Activated CD4-positive, alpha-beta T cell treated with anti-CD3 and anti-CD28 coated beads, Interleukin-2, Interleukin-6, amounts not matched to agents 100 ng/mL and 50 ng/mL, durations not matched to agents 16 hours and 8 hours (primary cell): ENCODE measurements around the gene FAM81B.
A peak's percentile ranks its signal among the peaks of the same experiment; 100 is the strongest.

ENCODE experiments used
- DNase-seq: peaks from one replicate; pipeline ENCODE4 v3.0.0-alpha.2; 2020

FAM81B gene

DNA sequence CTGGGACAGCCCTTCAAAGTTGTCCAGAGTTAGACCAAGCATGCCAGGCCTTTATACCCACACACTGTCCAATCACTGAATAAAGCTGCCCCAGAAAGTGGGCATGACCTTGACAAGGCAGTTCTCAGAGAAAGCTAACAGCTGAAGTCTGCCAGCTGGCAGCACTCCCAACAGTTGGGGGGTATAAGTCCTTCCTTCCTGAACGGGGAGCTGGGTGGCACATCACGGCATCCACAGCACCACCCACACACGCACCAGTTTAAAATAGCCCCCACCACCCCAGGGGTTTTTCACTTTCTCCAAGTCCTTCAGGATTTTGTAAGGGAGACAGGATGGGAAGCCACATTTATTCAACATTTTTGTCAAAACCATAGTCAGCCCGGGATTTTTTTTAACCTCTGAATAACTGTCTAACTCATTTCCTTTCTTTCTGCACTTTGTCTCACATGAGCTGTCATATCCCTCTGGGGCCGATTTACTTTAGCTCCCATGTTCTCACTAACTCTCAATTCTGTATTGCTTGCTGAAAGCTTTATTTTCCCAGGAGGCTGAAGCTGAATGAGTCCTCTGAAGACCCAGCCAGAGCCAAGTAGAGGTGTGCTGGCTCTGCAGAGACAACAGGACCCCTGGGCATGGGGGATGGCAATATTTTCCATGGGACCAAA lies 15.4 kb downstream of the FAM81B start:
- no peak for DNase-seq

DNA sequence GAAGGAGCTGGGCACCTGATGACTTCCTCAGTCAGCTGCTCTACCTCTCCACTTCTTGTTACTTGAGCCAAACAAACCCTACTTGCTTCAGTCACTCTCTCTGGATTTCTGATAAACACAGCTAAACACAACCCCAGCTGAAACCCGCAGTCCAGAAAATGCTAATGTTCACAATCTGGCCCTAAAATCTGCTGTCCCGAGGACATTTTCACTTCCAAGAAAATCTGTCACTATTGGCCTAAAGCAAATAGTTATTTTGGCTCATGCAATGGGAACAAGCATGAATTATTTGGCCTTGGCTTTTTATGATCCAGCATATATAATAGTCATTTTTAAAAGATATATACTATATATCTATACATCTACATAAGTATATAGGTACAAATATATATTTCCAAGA lies 19.1 kb downstream of the FAM81B start:
- no peak for DNase-seq

DNA sequence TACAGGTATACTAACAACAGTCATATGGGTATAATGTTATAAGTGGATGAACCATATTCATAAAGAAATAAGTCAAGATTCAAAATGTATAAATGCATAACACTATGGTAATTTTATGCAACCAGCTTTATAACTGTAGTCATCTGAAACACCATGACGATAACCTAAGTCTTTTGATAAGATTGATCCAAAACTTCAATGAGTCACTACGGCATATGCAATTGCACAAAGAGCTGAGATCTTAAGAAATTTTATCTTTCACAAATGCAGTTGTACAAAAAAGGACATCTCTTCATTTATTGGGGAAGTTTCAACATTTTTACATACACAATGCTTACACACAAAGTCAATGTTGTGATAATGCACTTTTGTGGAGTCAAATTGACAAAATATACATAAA lies 20.3 kb downstream of the FAM81B start:
- DNase-seq = no peak

DNA sequence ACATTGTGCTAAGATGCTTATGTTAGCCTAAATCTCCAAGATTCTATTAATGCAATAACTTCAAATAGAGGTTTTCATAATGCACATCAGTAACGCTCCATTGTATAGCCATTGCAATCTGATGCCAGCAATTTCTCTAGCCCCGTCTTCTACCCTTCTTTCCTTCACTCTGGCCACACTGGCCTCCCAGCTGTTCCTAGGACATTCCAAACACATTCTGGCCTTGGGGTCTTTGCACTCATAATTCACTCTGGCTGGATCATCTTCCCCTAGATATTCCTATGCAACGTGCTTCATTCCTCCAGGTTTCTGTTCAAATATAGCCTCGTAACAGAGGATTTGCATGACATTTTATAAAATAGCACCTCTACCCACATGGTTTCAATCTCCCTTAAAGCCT lies 23.3 kb downstream of the FAM81B start:
- no peak for DNase-seq

DNA sequence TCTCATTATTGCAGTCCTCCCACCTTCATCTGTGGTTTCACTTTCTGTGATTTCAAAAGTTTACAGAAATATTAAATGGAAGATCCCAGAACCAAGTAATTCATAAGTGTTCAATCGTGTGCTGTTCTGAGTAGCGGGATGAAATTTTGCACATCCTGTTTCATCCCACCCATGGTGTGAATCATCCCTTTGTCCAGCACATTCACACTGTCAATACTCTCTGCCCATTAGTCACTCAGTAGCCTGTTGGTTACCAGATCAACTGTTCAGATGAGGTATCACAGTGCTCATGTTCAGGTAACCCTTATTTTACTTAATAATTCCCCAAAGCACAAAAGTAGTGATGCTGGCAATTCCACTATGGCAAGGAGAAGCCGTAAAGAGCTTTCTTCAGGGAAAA lies 26.8 kb downstream of the FAM81B start:
- no peak for DNase-seq

DNA sequence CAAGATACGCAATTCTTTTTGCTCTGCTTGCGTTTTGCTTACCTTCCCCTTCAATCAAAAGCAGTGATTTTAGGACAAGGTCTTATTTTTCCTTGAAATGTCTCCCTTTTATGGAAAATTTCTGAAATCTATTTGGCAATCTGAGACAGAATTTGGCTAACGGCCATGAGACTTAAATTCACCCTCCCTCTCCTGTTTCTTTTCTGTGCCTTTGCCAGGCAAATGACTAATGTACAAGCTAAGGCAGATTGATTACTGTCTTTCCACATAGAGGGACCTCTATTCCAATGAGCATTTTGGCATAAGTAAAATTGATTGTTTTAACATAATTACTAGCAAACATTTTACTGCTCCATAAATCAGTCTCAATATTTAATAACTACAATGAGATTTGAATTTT lies 31.7 kb downstream of the FAM81B start:
- no peak for DNase-seq

DNA sequence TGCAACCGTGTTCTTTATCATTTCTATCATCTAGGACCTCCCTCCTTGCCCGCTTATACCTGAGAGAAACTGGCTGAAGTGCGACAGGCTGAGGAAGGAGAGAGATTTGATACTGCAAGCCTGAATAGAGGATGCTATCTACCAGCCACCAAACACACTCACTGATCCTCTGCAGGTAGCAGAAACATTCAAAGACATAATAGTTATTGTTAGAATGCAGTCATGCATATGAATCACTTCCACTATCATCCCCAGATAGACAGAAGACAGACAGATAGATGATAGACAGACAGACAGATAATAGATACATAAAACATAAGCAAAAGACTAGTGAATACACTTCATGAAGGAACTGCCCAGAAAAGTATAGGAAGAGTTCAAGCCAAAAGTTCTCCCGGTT lies 32.9 kb downstream of the FAM81B start:
- no peak for DNase-seq

DNA sequence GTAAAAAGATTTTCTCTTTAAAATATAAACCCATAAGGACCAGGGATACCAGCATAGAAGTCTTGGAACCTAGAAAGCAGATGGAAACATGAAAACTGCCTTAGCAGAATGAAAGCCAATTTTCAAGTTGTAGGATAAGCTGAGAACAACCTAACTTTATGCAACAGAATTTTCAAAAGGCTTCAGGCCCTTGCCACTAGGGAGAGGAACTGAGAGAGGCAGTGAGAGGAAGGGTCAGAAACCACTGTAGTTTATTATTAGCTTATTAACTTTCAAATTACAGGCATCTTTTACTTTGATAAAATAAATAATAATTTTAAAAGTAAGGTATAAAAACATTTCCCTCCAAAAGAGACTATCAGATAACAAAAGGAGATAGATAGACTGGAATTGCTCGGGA lies 33.4 kb downstream of the FAM81B start:
- no peak for DNase-seq

DNA sequence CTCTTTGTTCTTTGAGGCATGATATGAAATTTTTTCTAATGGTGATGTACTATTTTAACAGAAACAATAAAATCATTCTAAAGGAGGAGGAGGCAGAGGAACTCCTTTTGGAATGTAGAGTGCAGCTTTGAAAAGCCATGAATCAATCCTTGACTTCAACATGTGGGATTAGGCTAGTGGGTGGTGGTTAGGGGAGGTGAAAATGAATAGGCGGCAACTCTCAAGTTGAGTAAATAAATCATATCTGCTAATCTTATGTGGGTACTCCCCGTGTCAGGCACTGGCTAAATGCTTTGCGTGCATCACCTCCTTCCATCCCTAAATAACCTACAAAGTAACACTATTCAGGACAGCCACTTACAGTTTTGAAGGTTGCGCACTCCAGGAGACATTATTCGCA lies 35.1 kb downstream of the FAM81B start:
- DNase-seq = peak; percentile 15

DNA sequence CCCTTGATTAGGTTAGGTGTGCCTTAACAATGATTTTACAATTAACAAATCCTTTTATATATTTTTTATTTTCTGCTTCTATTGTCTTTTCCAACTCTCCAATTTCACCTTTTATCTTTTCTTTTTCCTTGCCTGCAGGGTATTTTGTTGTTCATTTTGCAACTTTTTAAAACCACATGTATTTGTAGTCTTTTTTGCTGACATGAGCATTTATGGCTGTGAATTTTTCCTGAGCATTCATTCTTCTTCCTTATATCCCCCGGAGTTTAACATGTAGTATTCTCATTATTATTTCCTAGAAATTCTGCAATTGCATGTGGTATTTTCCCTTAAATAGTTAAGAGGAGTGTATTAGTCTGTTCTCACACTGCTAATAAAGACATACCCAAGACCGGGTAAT lies 41.6 kb downstream of the FAM81B start:
- DNase-seq = no peak

DNA sequence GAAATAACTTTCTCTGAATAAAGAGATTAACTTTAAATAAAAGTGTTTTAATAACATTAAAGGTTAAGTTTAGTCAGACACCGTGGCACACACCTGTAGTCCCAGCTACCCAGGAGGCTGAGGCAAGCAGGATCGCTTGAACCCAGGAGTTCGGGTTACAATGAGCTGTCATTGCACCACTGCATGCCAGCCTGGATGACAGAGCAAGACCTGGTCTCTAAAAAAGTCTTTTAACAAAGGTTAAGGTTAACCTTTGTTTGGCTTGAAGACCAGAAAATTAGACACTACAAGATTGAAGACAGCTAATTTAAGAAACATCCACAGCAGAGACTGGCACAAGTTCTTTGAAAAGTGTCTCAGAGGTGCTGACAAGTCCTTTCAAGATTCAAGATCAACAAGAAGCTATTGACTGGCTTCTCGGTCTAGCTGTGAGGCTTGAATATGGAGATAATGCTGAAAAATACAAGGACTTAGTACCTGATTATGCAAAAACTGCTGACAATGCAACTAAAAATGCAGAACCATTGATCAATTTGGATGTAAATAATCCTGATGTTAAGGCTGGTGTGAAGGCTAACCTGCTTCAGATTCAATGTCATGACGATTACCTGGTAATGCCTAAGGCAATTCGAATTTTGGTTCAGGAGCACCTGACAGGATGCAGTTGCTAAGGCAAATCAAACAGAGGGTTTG lies 48.8 kb downstream of the FAM81B start:
- no peak for DNase-seq

DNA sequence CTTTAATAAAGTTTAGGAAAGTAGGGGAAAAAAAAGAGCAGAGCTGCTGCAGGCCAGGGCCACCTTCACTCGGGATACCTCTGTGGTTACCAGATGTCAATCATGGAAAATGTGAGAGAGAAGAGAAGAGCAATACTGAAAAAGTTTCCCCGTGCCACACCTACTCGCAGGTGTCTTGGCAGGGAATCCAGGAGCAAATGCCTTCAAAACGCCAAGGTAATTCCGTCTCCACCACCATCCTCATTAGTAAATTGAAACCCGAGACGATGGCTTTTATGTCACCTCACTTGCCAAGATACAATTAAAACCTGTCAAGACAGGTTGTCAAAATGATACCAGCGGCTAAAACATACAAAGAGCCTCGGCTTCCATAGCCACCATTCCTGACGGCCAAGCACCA lies 49.7 kb downstream of the FAM81B start:
- DNase-seq = no peak

DNA sequence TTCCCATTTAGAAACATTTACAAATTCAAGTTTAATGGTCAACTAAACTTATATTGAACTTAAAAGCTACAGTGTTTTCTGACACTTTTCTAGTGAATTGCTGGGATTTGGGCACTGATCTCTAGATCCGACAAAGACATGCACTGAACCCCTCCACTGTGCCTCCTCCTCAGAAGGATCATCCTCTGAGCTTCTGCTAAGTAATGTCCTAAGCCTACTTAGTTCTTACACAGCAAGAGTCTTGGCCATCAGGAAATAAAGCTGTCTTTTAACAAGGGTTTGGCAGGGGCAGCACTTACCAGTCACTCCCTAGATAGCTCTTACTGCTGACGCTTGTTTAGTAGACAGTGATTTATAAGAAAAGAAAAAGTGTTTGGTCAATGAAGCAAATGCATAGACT lies 50.5 kb downstream of the FAM81B start:
- no peak for DNase-seq

DNA sequence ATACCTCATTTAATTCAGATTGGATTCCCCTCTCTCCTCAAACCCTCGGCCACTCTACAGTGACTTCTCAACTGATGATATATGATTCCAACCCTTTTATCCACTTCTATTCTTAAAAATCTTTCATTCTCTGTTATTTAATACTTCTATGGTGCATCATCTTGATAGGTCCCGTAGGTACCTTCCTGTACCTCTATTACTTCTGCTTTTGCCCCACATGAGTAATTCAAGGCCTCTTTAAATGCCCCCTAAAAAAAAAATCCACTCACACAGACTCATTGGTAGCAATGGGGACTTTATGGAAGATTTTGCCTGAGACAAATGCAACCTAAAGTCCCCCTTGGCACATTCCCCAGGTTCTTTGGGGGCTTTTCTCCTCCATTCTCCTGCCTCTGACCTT lies 54.3 kb downstream of the FAM81B start:
- DNase-seq = no peak

DNA sequence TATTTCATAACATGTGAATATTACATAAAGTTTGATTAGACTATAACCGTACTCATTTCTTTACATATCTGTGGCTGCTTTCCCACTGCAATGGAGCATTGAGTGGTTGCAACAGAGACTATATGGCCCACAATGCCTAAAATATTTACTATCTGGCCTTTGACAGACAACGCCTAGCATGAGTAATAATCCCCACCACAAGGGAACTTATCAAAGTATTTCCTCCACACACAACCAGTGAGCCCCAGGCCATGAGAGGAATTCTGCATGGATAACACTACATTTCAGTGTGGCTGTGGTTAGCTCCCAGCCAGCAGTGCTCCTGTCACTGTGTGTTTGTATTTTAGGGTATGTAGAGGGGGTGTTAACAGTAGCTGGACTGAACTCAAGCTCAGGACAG lies 54.8 kb downstream of the FAM81B start:
- DNase-seq = no peak

DNA sequence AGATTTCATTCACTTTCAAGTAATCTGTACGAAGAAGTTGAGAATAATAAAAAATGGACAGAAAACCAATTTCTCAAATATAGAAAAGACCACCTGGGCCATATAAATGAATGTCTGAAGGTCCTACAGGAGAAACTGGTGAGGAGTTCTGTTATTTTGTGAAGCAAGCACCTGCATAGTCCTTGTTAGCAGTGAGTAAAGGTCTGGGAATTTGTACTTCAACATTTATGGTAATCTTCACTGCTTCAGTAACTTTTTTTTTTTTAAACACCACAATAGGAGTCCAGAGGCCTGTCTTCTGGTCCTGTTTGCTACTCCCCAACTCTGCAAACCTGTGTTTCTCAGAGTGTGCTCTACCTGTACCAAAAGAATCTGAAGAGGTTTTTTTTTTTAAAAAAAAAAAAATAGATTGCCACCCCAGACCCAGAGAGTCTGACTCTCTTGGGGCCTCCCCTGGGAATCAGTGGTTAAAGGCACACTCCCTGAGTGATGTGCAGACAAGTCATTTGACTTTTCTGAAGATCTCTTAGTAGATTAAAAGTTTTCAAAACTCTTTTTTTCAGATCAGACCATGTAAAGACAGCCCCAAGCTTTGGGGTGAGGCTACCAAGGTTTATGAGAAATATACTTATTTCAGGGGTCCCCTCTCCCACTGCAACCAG lies 55.5 kb downstream of the FAM81B start:
- no peak for DNase-seq

DNA sequence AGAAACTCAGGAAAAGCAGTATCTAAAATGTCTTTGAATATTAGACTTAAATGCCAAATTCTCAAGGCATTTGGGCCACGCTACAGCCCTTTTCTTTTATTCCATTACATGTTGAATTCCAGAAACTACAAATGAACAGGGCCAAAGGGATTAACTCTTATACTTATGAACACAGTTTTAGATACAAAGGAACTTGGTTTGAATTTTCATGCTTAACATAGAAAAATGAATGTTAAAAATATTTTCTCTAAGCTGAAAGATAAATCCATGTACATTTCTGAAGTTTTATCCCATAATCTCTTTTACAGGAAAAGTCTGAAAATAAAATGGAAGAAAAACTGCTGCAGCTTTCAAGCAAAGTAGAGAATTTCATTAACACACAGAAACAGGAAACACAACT lies 56.8 kb downstream of the FAM81B start:
- no peak for DNase-seq

DNA sequence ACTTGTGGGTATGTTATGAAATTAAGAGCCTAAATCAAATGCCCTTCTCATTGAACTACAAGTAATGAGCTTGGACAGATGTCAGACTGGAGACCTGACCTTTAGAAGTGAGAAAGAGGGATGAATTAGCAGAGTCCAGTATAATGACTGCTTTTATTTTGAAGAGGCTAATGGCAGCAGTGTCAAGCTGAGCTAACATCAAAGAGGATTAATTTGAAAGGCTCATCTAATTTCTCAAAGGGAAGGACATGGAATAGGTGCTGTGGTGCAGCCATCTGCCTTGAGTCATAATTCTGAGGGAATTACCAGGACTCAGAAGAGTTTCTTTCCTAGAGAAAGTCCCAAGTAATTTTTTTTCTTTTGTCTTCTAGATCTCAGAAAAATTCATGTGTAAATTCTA lies 57.6 kb downstream of the FAM81B start:
- no peak for DNase-seq

DNA sequence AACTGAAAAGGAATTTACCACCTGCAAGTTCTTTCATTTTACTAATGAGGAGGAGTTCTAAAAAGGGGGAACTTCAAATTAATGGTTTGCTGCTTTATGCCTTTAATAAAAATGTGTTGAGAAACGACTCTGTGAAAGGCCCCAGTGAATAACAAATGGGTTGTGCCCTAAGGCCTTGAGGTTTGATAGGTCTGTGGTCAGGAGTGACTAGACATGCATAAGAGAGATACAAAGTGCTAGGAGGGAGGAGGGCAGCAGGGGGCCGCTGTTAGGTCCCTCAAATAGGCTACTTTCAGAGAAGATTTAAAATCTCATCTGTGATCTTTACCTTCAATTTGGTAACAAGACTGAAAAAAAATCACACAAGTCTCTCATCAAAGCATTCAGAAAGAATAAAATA lies 58.3 kb downstream of the FAM81B start:
- DNase-seq = no peak

DNA sequence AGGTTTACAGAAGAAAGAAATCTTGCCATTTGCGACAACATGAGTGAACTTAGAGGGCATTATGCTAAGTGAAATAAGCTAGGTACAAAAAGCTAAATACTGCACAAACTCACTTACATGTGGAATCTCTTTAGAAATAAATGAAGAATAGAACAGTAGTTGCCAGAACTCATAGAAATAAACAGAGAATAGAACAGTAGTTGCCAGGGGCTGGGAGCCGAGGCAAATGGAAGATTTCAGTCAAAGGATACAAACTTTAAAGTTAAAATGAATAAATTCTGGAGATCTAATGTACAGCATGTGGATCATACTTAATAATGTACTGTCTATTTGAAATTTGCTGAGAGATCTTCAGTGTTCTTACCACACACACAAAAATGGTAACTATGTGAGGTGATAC lies 63.4 kb downstream of the FAM81B start:
- no peak for DNase-seq

DNA sequence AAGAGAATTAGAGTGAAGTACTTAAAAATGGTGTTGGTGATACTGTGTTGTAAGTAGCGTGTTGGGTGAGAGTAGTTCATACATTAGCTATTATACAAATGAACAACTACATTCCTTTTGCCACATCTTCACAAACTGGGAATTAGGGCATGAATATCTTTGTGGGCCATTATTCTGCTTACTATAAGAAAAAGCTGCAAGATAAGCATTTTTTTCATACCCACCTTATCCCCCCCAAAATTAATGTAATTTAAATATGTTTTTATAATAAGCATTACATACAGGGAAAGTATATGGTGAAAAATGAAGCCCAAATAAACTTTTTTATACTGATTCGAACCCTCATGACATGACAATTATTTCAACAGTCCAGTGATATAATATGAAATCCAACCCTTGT lies 69.5 kb downstream of the FAM81B start:
- DNase-seq = no peak

DNA sequence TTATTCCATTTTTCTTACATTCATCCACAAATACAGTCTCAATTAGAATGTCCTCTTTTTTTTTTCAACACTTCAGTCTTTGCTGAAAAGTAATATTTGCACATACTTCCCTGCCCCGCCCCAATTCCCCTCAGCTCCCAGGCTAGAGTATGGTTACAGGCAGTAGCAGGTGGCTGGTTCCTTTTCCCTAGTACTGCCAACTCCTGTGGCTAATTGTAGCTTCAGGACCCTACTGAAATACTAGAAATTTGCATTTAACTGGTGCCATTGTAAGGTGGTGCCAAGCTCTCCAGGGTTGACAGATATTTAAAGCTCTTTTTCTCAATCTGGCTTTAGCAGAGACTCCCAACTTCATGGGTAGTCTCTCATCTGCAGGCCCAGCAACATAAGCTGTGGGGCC lies 80.3 kb downstream of the FAM81B start:
- no peak for DNase-seq

DNA sequence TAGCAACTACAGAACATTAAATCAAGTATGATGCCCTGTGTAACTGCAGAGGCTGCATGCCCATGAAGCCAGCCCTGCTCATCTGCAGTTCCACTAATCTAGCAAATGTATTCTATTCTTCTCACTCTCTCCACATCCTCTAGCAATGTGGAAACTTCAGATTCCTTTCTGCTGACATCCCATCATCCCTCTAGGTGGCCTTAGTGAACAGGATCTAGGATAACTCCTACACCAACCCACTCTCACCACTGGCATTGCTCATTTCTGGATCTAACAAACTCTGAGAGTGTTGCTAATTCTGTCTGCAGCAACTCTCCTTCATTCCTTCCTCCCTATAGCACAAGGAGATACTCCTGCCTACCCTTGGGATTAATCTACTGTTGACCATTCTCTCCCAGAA lies 80.8 kb downstream of the FAM81B start:
- DNase-seq = no peak

DNA sequence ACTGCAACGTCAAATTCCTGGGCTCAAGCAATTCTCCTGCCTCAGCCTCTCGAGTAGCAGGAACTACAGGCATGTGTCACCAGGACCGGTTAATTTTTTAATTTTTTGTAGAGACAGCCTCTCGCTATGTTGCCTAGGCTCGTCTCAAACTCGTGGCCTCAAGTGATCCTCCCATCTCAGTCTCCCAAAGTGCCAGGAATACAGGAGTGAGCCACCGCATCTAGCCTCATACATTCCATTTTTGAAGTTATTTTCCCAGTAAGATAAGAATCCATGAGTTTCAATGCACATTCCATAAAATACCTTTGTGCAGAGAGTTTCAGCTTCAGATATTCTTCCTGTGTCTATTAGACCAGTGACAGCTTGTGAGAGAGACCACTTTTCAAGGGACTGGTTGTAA lies 93.3 kb downstream of the FAM81B start:
- no peak for DNase-seq

DNA sequence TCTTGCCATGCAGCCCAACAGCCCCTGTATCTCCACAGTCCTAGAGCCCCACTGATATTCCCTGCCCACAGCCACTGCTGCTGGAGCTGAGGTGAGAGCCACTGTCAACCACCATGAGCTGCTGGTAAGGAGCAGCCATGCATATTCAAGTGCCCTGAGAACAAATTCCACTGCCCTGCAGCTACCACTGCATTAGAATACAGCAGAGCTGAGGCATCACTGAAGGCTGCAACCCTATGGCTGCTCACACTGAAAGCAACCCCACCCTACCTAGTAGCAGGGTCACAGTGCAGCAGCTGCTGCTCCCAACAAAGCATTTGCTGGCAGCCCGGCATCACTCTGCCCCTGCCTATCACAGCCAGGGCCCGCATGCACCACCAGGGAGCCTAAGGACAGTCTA lies 95.0 kb downstream of the FAM81B start:
- no peak for DNase-seq
